DND-41 (cell line): ENCODE measurements around the gene SLC12A8.

ENCODE experiments used
- EZH2 ChIP-seq: IDR thresholded peaks from 3 replicates; pipeline ENCODE4 v1.6.1; 2012; ENCODE audit warnings: borderline replicate concordance, low read depth, mild to moderate bottlenecking, moderate library complexity, low read length, inconsistent platforms; ENCODE audit not compliant: severe bottlenecking
- TF ChIP-seq, protein P1 (sequence below): IDR thresholded peaks from 2 replicates; pipeline ENCODE4 v1.5.1; 2012; ENCODE audit warnings: borderline replicate concordance, low read length, moderate library complexity, mild to moderate bottlenecking; ENCODE audit not compliant: poor library complexity, severe bottlenecking; ENCODE audit errors: extremely low read depth

DNA sequence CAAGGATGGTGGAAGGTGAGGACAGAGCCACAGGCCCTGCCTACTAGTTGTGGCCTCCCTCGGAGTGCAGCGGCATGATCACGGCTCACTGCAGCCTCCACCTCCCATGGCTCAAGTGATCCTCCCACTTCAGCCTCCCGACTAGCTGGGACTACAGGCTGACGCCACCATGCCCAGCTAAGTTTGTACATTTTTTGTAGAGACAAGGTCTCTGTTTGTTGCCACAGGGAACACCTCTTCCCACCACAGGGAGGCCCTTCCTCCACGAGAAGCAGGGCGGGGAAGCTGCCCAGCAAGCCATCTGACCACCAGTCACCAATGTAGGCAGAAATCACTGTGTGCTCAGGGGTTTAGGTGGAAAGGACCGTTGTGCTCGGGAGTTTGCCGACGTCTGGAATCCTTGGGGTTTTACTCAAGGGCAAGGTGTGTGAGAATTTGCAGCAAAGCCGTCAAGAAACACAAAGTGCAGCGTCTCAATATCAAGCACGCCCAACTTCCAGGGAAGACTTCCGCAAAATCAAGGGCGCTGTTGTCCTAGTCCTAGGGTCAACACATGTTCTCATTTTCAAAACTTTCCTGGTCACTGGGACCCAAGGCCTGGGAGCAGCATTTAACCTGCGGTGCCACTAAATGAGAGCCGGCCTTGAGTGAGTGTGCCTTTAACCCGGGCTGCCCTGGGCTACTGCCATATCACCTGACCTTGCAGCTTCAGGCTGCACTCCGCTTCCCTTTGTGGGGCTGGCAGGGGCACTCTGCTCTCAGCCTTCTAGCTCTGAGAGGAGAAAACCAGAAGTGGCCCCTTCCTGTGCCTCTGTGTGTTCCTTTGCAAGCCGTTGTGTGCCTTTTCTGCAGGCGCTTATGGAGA, 65.7 kb downstream of the SLC12A8 start:
- TF ChIP-seq, protein P1, sequence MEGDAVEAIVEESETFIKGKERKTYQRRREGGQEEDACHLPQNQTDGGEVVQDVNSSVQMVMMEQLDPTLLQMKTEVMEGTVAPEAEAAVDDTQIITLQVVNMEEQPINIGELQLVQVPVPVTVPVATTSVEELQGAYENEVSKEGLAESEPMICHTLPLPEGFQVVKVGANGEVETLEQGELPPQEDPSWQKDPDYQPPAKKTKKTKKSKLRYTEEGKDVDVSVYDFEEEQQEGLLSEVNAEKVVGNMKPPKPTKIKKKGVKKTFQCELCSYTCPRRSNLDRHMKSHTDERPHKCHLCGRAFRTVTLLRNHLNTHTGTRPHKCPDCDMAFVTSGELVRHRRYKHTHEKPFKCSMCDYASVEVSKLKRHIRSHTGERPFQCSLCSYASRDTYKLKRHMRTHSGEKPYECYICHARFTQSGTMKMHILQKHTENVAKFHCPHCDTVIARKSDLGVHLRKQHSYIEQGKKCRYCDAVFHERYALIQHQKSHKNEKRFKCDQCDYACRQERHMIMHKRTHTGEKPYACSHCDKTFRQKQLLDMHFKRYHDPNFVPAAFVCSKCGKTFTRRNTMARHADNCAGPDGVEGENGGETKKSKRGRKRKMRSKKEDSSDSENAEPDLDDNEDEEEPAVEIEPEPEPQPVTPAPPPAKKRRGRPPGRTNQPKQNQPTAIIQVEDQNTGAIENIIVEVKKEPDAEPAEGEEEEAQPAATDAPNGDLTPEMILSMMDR: no peak
- TF ChIP-seq EZH2: no peak
